CD4-positive, alpha-beta T cell treated with Interleukin-15 for 1 hour (primary cell): ENCODE results near the gene CHST11.

Experiments
- DNase-seq: peaks from one replicate; pipeline ENCODE4 v3.0.0-alpha.2; 2020

The CHST11 gene

GRCh38 chr12:104434129-104434528 is 22.6 kb upstream of the CHST11 start:
- no peak for DNase-seq

GRCh38 chr12:104435175-104435574 is 21.6 kb upstream of the CHST11 start:
- DNase-seq, result no peak

- DNase-seq, result no peak
These were observed 21.0 kb upstream of the CHST11 start for GRCh38 chr12:104435765-104436164.

GRCh38 chr12:104436790-104437189 is 20.0 kb upstream of the CHST11 start:
- DNase-seq, result no peak

GRCh38 chr12:104438134-104438533 is 18.6 kb upstream of the CHST11 start:
- no peak for DNase-seq

- DNase-seq, result no peak
These were observed 17.6 kb upstream of the CHST11 start for GRCh38 chr12:104439137-104439536.

- no peak for DNase-seq
These were observed 13.7 kb upstream of the CHST11 start for GRCh38 chr12:104443008-104443407.

GRCh38 chr12:104446646-104447421 is 9.9 kb upstream of the CHST11 start:
- DNase-seq, result no peak

GRCh38 chr12:104448031-104448430 is 8.7 kb upstream of the CHST11 start:
- no peak for DNase-seq

- no peak for DNase-seq
These were observed 8.3 kb upstream of the CHST11 start for GRCh38 chr12:104448451-104448850.

GRCh38 chr12:104450700-104451099 is 6.0 kb upstream of the CHST11 start:
- DNase-seq, result no peak

- no peak for DNase-seq
These were observed 4.7 kb upstream of the CHST11 start for GRCh38 chr12:104452087-104452486.

GRCh38 chr12:104453133-104453532 is 3.6 kb upstream of the CHST11 start:
- no peak for DNase-seq

- DNase-seq, result no peak
These were observed 1.8 kb upstream of the CHST11 start for GRCh38 chr12:104454997-104455396.

- DNase-seq, result no peak
These were observed 951 bp upstream of the CHST11 start for GRCh38 chr12:104455578-104456416.

GRCh38 chr12:104456950-104457745 is 400 bp downstream of the CHST11 start:
- DNase-seq, result peak; percentile 58

GRCh38 chr12:104457746-104458693 is 1.3 kb downstream of the CHST11 start:
- peak; percentile 63 for DNase-seq

GRCh38 chr12:104458694-104459367 is 2.1 kb downstream of the CHST11 start:
- DNase-seq, result no peak

GRCh38 chr12:104459368-104459909 is 2.7 kb downstream of the CHST11 start:
- DNase-seq, result no peak

GRCh38 chr12:104460041-104460719 is 3.4 kb downstream of the CHST11 start:
- no peak for DNase-seq
